ENCODE measurements around the gene KLHL21.

The KLHL21 gene

DNA sequence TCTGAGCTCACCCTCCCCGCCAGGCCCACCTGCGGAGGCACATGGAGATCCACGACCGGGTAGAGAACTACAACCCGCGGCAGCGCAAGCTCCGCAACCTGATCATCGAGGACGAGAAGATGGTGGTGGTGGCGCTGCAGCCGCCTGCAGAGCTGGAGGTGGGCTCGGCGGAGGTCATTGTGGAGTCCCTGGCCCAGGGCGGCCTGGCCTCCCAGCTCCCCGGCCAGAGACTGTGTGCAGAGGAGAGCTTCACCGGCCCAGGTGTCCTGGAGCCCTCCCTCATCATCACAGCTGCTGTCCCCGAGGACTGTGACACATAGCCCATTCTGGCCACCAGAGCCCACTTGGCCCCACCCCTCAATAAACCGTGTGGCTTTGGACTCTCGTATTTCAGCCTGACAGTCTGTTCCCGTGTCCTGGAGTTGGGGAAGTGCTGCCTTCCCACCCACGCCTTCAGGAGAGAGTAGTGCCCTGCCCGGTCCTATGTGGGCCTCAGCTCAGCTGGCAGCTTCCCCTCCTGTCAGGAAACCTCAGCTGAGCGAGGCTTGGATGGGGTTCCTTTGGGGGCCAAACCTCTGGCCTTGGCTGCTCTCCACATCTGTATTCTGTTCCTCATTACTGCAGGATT, 13.7 kb downstream of the KLHL21 start:
- Histone ChIP-seq H3K79me2 (ENCODE audit: insufficient read depth, low read length) (peaks cover 2% of the 10 kb centered on the region; the same call in 1 of the 2 replicates), H4K20me1 (ENCODE audit: insufficient read depth, low read length) (peaks cover 77% of the 10 kb centered on the region), H2AFZ (ENCODE audit: low read depth, low read length) (no peak overlapping the region), H3K4me2 (ENCODE audit: insufficient read depth, low read length) (no peak overlapping the region), H3K4me3 (ENCODE audit: low read depth in 1 of 2, low read length in 2 of 2) (no peak overlapping the region), H3K9ac (ENCODE audit: low read depth, low read length) (no peak overlapping the region), H3K4me1 (ENCODE audit: insufficient read depth, low read length) (no peaks in the 10 kb centered on the region), H3K36me3 (ENCODE audit: insufficient read depth, low read length) (peaks cover 74% of the 10 kb centered on the region), H3K27ac (ENCODE audit: low read length) (no peak overlapping the region), H3K9me3 (ENCODE audit: insufficient read depth, low read length, severe bottlenecking) (no peaks in the 10 kb centered on the region), H3K27me3 (ENCODE audit: insufficient read depth, low read length, poor library complexity) (no peaks in the 10 kb centered on the region)
- DNase-seq (no peak), ATAC-seq (ENCODE audit: insufficient read depth, low read depth) (no peak)
- TF ChIP-seq, protein P1, sequence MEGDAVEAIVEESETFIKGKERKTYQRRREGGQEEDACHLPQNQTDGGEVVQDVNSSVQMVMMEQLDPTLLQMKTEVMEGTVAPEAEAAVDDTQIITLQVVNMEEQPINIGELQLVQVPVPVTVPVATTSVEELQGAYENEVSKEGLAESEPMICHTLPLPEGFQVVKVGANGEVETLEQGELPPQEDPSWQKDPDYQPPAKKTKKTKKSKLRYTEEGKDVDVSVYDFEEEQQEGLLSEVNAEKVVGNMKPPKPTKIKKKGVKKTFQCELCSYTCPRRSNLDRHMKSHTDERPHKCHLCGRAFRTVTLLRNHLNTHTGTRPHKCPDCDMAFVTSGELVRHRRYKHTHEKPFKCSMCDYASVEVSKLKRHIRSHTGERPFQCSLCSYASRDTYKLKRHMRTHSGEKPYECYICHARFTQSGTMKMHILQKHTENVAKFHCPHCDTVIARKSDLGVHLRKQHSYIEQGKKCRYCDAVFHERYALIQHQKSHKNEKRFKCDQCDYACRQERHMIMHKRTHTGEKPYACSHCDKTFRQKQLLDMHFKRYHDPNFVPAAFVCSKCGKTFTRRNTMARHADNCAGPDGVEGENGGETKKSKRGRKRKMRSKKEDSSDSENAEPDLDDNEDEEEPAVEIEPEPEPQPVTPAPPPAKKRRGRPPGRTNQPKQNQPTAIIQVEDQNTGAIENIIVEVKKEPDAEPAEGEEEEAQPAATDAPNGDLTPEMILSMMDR (IDR thresholded peaks at IDR 0.05; ENCODE audit: borderline replicate concordance, extremely low read depth, low read length, poor library complexity, severe bottlenecking) = no peak
- no peak for TF ChIP-seq EZH2 (IDR thresholded peaks at IDR 0.05; ENCODE audit: borderline replicate concordance, low read depth, low read length, severe bottlenecking)

DNA sequence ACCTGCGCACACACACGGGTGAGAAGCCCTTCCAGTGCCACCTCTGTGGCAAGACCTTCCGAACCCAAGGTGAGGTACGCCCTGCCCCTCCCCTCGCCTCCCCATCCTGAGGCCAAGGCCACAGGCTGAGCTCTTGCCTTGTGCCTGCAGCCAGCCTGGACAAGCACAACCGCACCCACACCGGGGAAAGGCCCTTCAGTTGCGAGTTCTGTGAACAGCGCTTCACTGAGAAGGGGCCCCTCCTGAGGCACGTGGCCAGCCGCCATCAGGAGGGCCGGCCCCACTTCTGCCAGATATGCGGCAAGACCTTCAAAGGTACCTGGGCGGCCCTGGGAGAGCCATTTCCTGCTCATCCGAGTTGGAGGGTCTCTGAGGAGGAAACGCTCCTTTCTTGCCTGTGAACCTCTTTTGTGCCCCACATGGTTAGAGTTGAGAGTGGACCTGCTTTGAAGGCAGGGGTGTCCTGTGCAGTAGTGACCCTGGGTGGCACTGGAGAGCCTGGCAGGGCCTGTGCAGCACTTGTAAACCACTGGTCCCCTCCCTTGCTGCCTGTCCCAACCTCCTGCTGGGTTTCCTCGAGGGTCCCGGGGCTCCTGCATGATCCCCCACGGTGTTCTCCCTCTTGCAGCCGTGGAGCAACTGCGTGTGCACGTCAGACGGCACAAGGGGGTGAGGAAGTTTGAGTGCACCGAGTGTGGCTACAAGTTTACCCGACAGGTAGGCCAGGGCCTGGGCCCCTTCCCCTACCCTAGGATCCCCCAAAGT, 14.4 kb downstream of the KLHL21 start:
- Histone ChIP-seq H3K9me3 (ENCODE audit: insufficient read depth, low read length, severe bottlenecking) (no peaks in the 10 kb centered on the region), H3K4me3 (ENCODE audit: low read depth in 1 of 2, low read length in 2 of 2) (no peak overlapping the region), H4K20me1 (ENCODE audit: insufficient read depth, low read length) (peaks cover 70% of the 10 kb centered on the region), H3K4me1 (ENCODE audit: insufficient read depth, low read length) (no peaks in the 10 kb centered on the region), H3K9ac (ENCODE audit: low read depth, low read length) (no peak overlapping the region), H3K27ac (ENCODE audit: low read length) (no peak overlapping the region), H3K79me2 (ENCODE audit: insufficient read depth, low read length) (no peaks in the 10 kb centered on the region), H3K36me3 (ENCODE audit: insufficient read depth, low read length) (peaks cover 67% of the 10 kb centered on the region), H2AFZ (ENCODE audit: low read depth, low read length) (no peak overlapping the region), H3K27me3 (ENCODE audit: insufficient read depth, low read length, poor library complexity) (no peaks in the 10 kb centered on the region), H3K4me2 (ENCODE audit: insufficient read depth, low read length) (no peak overlapping the region)
- DNase-seq (no peak), ATAC-seq (ENCODE audit: insufficient read depth, low read depth) (no peak)
- TF ChIP-seq EZH2 (IDR thresholded peaks at IDR 0.05; ENCODE audit: borderline replicate concordance, low read depth, low read length, severe bottlenecking) = no peak
- TF ChIP-seq, protein P1 (IDR thresholded peaks at IDR 0.05; ENCODE audit: borderline replicate concordance, extremely low read depth, low read length, poor library complexity, severe bottlenecking) = no peak

DNA sequence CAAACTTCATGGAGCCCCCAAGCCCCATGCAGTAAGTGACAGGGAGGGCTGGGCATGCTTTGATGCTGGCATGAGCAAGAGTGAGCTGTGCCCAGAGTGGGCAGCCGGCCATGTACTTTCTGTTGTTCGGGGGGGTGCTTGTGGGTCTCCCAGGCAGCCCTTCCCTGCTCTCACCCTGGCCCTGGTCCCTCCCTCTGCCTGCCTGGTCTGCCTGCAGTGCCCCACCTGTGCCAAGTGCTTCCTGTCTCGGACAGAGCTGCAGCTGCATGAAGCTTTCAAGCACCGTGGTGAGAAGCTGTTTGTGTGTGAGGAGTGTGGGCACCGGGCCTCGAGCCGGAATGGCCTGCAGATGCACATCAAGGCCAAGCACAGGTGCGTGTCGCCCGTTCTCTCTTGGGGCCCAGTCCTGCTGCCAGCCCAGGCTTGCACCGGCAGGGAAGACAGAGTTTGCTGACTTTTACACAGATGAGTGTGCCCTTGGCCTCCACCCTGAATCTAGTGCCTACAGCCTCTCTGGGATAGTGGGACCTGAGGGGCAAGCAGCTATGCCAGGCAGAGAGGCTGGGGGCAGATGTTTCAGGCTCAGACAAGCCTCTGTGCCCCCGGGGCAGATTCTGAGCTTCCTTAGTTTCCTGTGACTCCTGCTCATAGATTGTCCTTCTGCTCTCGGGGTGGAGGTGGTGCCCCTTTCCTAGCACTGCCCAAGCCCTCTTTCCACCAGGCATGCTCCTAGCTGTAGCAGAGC, 15.2 kb downstream of the KLHL21 start:
- Histone ChIP-seq H3K4me2 (ENCODE audit: insufficient read depth, low read length) (no peak overlapping the region), H3K9ac (ENCODE audit: low read depth, low read length) (0 out of 2 replicates have a peak overlapping the region, but pooled peaks have one; percentile 12), H3K79me2 (ENCODE audit: insufficient read depth, low read length) (peaks cover under 1% of the 10 kb centered on the region; the same call in 1 of the 2 replicates), H3K27me3 (ENCODE audit: insufficient read depth, low read length, poor library complexity) (no peaks in the 10 kb centered on the region), H2AFZ (ENCODE audit: low read depth, low read length) (no peak overlapping the region), H3K27ac (ENCODE audit: low read length) (peak overlapping the region; percentile 44; the same call in 1 of the 2 replicates), H4K20me1 (ENCODE audit: insufficient read depth, low read length) (peaks cover 64% of the 10 kb centered on the region), H3K9me3 (ENCODE audit: insufficient read depth, low read length, severe bottlenecking) (no peaks in the 10 kb centered on the region), H3K4me1 (ENCODE audit: insufficient read depth, low read length) (peaks cover under 1% of the 10 kb centered on the region), H3K4me3 (ENCODE audit: low read depth in 1 of 2, low read length in 2 of 2) (no peak overlapping the region), H3K36me3 (ENCODE audit: insufficient read depth, low read length) (peaks cover 61% of the 10 kb centered on the region)
- peak; percentile 22; the same call in 1 of the 3 replicates for ATAC-seq (ENCODE audit: insufficient read depth, low read depth)
- DNase-seq = no peak
- TF ChIP-seq EZH2 (IDR thresholded peaks at IDR 0.05; ENCODE audit: borderline replicate concordance, low read depth, low read length, severe bottlenecking) = no peak
- TF ChIP-seq, protein P1 (IDR thresholded peaks at IDR 0.05; ENCODE audit: borderline replicate concordance, extremely low read depth, low read length, poor library complexity, severe bottlenecking) = no peak

Data from DND-41 (cell line).